Central memory CD8-positive, alpha-beta T cell (primary cell): ENCODE measurements around the gene TNFRSF18.

Experiments
- ATAC-seq: fragments of 150-1000 bp; cut with Tn5 transposase; replicated peaks from 2 replicates; pipeline ENCODE4 v1.10.0; 2022; ENCODE audit warnings: mild to moderate bottlenecking, moderate FRiP score, moderate number of reproducible peaks; ENCODE audit not compliant: poor library complexity, severe bottlenecking; ENCODE audit errors: extremely low read depth
- DNase-seq, 2 donors: peaks; one replicate each; pipeline ENCODE4 v3.0.0; 2021; ENCODE audit warnings: low spot score in 2 of 2
- H3K27ac Mint-ChIP-seq: one replicate; pipeline ENCODE4 v1.8.0; 2022; ENCODE audit warnings: low read depth, mild to moderate bottlenecking, moderate library complexity, mixed read lengths
- H3K27me3 Mint-ChIP-seq: one replicate; pipeline ENCODE4 v1.8.0; 2022; ENCODE audit warnings: mixed read lengths
- H3K36me3 Mint-ChIP-seq: one replicate; pipeline ENCODE4 v1.8.0; 2022; ENCODE audit warnings: mild to moderate bottlenecking, moderate library complexity, mixed read lengths; ENCODE audit not compliant: insufficient read depth
- H3K4me1 Mint-ChIP-seq: one replicate; pipeline ENCODE4 v1.8.0; 2022; ENCODE audit warnings: mixed read lengths
- H3K4me3 Mint-ChIP-seq: one replicate; pipeline ENCODE4 v1.8.0; 2022; ENCODE audit warnings: mild to moderate bottlenecking, moderate library complexity, mixed read lengths
- H3K9me3 Mint-ChIP-seq: one replicate; pipeline ENCODE4 v1.8.0; 2022; ENCODE audit warnings: mixed read lengths

TNFRSF18 gene

DNA sequence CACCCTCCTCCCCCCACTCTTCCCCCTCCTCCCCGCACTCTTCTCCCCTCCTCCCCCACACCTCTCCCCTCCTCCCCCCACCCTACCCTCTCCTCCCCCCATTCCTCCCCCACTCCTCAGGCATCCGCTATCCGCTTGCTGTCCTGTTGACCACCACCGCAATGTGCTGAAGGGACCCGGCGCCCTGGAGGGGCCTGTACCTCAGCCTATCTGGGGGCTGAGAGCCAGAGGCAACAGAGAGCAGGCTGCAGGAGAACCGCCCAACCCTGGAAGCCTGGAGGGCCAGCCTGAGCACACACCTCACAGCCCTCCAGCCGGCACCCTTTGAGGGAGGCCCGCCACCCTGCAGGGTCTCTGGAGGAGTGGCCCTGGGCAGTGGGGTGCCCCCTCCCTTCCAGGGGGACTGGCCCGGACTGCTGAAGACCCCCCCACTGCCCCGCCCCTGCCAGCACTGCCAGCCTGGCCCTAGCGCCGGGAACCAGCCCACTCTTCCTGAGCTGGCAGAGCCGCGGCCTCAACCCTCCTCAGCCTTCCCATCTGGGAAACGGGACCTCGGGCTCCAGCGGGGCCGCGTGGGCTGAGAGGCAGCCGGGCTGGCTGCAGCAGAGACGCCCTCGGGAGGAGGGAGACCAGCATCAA lies 38.9 kb upstream of the TNFRSF18 start:
- Mint-ChIP-seq H3K27ac (no peak overlapping the region), H3K4me1 (no peaks in the 10 kb centered on the region), H3K27me3 (no peaks in the 10 kb centered on the region), H3K36me3 (peaks cover 2% of the 10 kb centered on the region), H3K9me3 (no peaks in the 10 kb centered on the region), H3K4me3 (no peak overlapping the region)
- DNase-seq (no peak), ATAC-seq (no peak)

DNA sequence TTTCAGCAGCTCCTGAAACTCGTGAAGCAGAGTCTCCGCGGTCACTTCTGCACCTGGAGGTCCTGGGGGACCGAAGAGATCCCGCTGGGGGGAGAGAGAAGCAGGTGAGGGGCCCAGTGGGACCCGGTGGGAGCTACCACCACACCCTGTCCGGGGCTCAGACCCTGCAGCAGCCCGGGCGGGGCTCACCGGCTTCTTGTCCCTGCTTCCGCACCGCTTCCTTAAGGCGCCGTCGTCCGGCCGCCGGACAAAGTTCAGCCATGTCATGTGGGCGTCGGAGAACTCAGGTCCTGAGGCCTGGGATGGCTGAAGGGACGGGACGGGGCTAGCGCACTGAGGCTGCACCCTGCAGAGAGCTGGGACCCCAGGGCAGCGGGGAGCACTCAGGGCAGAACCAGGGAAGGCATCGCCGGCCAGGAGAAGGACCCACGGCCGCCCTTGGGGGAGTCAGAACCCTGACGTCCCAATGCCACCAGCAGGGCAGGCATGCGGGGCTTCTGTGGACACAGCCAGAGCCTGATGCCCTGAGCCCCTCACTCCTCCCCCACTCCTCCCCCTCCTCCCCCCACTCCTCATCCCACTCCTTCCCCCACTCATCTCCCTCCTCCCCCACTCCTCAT lies 37.9 kb upstream of the TNFRSF18 start:
- Mint-ChIP-seq H3K4me1 (no peaks in the 10 kb centered on the region), H3K27ac (peak overlapping the region; percentile 32), H3K9me3 (no peaks in the 10 kb centered on the region), H3K36me3 (peaks cover 2% of the 10 kb centered on the region), H3K4me3 (no peak overlapping the region), H3K27me3 (no peaks in the 10 kb centered on the region)
- DNase-seq = no peak
- no peak for ATAC-seq

DNA sequence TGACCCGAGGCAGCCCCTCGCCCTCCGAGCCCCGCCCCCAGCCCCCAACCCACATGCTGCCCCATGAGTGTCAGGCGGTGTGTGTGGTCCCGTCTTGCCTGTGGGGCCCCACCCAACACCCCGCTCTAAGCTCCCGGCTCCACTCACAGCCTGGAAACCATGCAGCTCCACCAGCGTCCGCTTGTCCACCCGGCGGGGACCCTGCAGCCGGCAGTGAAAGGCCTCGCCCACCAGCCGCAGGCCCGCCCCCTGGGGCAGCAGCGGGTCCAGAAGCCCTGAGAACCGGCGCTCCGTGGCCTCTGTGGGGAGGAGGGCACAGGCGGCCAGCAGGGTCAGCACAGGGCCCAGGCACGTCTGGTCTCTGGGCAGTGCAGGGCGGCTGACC lies 37.4 kb upstream of the TNFRSF18 start:
- ATAC-seq (no peak), DNase-seq (no peak)
- no peaks in the 10 kb centered on the region for H3K9me3 Mint-ChIP-seq
- no peak overlapping the region for H3K4me3 Mint-ChIP-seq
- no peaks in the 10 kb centered on the region for H3K4me1 Mint-ChIP-seq
- no peaks in the 10 kb centered on the region for H3K27me3 Mint-ChIP-seq
- peaks cover 2% of the 10 kb centered on the region for H3K36me3 Mint-ChIP-seq
- H3K27ac Mint-ChIP-seq = peak overlapping the region; percentile 32

DNA sequence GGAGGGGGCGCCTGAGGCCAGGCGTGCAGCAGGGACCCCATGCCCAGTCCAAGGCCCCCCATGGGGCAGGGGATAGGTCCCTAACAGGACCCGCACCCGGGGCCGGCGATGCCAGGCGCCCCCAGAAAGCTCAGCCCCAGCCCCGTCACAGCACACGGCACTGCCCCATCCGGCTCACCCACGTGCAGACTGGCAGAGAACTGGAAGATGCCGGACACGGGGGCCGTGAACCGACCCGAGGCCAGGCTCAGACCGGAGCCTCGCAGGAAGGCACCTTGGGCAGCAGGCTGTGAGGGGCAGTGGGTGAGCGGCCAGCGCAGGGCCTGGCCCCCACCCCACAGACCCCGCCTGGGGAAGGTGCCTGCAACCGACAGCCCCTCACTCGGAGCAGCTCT lies 36.9 kb upstream of the TNFRSF18 start:
- H3K36me3 Mint-ChIP-seq = peaks cover 2% of the 10 kb centered on the region
- H3K27ac Mint-ChIP-seq = no peak overlapping the region
- no peaks in the 10 kb centered on the region for H3K9me3 Mint-ChIP-seq
- H3K4me1 Mint-ChIP-seq = no peaks in the 10 kb centered on the region
- no peak for DNase-seq
- ATAC-seq = no peak
- no peak overlapping the region for H3K4me3 Mint-ChIP-seq
- no peaks in the 10 kb centered on the region for H3K27me3 Mint-ChIP-seq

DNA sequence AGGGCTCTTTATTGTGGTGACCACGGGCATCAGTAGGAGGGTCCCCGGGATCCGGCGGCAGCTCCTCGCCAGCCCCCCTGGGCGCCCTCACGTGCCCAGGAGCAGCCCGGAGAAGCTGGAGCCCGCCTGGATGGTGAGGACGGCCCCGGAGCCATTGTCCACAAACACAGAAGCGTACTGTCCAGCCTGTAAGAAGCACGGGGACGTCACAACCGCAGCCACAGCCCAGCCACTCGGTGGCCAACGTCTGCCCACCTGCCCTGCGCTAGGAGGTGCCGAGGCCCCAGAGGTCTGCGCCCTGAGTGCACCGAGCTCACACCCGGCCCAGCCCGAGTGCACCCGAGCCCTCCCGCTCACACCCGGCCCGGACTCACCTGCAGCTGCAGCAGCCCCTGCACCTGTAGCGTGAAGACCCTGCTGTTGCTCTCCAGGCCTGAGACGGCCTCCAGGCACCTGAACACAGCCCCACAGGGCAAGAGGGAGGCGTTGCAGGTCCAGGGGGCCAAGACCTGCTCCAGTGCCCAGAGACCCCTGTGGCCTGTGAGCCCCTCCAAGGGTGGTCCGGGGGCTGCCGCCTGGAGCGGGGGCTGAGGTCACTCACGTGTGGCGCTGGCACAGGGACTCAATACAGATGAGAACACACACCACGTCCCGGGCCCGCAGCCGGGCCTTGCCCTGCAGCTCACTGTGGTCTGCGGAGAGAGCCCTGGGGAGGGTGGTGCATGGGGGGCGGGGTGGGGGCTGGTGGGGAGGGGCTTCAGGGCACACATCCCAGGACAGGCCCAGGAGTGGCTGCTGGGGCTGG lies 36.3 kb upstream of the TNFRSF18 start:
- no peak for DNase-seq
- H3K27me3 Mint-ChIP-seq = no peaks in the 10 kb centered on the region
- no peak for ATAC-seq
- H3K36me3 Mint-ChIP-seq = peaks cover 2% of the 10 kb centered on the region
- no peaks in the 10 kb centered on the region for H3K4me1 Mint-ChIP-seq
- H3K9me3 Mint-ChIP-seq = no peaks in the 10 kb centered on the region
- H3K27ac Mint-ChIP-seq = no peak overlapping the region
- H3K4me3 Mint-ChIP-seq = no peak overlapping the region

DNA sequence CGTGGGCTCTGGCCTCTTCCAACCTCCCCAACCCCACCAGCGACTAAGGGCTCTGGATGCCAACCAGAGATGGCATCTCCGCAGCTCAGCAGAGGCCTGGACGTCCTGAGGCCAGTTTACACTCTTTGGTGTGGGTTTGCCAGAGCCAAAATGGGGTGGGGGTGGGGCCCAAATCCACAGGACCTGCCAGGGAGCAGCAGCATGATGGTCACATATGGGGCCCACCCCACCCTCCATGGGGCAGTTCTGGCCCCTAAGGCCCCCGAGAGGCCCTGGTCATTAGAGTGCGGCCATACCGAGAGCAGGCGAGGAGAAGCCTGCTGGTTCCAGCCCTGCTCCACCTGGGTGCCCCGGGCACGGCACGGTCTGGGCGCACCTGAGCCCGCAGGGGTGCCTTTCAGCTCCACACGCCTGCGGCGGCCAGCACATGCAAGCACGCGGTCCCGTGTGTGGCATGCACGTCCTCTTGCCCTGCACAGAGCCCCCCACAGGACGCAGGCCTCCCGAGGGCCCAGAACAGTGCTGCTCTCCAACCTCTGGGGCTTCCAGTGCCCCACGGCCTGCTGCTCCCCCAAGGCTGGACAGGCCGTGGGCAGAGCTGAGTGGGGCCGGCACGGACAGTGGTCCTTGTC lies 35.3 kb upstream of the TNFRSF18 start:
- Mint-ChIP-seq H3K36me3 (no peaks in the 10 kb centered on the region), H3K9me3 (no peaks in the 10 kb centered on the region), H3K27me3 (no peaks in the 10 kb centered on the region), H3K4me3 (no peak overlapping the region), H3K27ac (no peak overlapping the region), H3K4me1 (no peaks in the 10 kb centered on the region)
- ATAC-seq (no peak), DNase-seq (no peak)

DNA sequence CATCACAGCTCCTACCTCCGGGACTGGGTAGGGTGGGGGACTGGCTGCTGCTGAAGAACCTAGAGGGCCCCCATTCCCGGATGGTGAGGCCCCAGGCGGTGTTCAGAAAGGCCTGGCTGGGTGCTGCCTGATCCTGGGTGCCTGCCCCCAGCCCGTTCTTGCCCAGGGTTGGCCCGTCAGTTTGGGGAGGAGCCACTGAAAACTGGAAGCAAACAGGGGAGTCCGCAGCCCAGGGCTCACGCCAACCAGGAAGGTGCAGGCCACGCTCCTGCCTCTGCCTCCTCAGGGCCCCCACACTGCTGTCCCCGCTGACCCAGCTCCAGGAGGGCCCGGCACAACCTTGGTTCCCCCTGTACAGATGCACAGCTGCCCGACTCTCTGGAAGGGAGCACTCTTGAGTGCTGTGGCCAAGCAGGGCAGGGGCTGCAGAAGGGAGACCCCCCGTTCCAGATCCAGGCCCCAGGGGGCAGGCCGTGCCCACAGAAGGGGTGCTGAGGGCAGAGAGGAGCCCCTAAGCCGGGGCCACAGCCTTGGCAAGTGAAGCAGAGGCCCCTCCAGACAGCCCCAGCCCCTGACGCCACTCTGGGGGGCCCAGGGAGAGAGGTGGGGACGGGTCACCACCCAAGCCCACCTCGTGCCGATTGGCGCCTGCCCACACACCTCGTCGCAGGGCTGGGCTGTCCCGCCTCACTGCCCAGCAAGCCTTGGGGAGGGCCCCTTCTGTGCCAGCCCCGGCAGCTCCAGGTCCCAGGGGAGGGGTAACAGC lies 34.6 kb upstream of the TNFRSF18 start:
- no peaks in the 10 kb centered on the region for H3K9me3 Mint-ChIP-seq
- no peaks in the 10 kb centered on the region for H3K27me3 Mint-ChIP-seq
- H3K27ac Mint-ChIP-seq = no peak overlapping the region
- DNase-seq (no peak), ATAC-seq (no peak)
- no peaks in the 10 kb centered on the region for H3K4me1 Mint-ChIP-seq
- H3K36me3 Mint-ChIP-seq = no peaks in the 10 kb centered on the region
- no peak overlapping the region for H3K4me3 Mint-ChIP-seq

DNA sequence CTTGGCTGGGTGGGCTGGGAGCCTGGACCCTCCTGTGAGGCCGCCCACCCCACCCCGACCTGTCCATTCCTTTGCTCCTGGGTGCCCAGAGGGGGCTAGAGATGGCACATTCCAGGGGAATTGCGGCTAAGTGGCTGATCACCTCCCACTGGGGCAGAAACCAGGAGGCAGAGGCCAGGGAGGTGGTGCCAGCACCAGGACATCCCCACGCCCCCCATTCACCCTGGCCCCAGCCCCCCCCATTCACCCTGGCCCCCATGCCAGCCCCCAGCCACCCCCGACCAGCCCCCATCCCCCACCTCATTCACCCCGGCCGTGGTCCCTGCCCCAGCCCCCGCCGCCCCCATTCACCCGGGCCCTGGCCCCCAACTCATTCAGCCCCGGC lies 33.9 kb upstream of the TNFRSF18 start:
- H3K27me3 Mint-ChIP-seq = no peaks in the 10 kb centered on the region
- no peak overlapping the region for H3K27ac Mint-ChIP-seq
- no peak overlapping the region for H3K4me3 Mint-ChIP-seq
- DNase-seq = no peak
- H3K4me1 Mint-ChIP-seq = no peaks in the 10 kb centered on the region
- no peaks in the 10 kb centered on the region for H3K36me3 Mint-ChIP-seq
- no peaks in the 10 kb centered on the region for H3K9me3 Mint-ChIP-seq
- no peak for ATAC-seq

DNA sequence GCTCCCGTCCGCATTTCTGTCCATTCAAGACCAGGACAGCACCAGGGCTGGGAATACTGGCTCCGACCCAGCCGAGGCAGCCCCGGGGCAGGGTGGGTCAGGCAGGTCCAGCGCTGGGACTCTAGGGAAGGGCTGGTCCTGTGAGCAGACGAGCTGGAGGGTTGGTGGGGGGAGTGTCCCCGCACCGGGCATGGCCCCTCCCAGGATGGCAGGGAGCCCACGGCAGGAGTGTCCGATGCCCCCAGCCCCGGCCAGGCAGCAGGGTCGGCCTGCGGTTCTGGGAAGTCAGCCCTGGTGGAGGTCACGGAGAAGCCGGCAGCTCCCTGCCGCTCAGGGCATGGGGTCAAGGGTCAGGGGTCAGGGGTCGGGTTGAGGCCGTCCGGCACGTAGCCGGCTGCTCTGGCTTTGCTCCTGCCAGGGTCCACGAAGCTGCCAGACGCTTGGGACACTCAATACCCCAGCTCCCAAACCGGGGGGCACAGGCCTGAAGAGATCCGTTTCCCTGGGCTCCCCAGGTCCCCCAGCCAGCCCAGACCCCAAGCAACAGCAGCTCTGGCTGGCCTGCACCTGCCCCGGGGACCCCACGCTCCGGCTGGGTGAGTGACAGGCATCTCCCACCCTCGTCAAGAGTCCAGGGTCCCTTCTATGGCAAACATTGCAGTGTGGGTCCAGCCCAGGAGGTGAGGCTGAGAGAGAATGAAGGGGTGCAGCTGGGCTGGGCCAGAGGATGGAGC lies 33.4 kb upstream of the TNFRSF18 start:
- Mint-ChIP-seq H3K4me1 (no peaks in the 10 kb centered on the region), H3K27ac (no peak overlapping the region), H3K27me3 (no peaks in the 10 kb centered on the region), H3K4me3 (no peak overlapping the region), H3K36me3 (no peaks in the 10 kb centered on the region), H3K9me3 (no peaks in the 10 kb centered on the region)
- no peak for ATAC-seq
- DNase-seq = no peak

DNA sequence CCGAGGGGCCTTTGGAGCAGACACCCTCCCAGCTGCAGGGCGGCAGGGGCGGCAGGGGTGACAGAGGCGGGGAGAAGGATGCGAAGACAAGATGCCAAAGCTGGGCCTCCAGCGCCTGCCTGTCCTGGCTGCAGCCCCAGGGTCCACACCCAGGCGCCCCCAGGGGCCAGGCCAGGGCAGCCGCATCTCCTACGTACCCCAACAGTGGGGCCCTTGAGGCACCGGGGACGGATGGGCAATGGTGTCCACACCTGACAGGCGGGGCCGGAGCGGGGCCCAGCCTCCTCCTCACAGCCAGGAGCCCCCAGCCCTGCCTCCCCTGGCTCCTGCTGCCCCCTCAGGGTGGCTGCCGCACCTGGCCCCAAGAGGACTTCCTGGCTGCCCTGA lies 32.8 kb upstream of the TNFRSF18 start:
- Mint-ChIP-seq H3K4me3 (no peak overlapping the region), H3K36me3 (no peaks in the 10 kb centered on the region), H3K4me1 (peaks cover 5% of the 10 kb centered on the region), H3K27me3 (no peaks in the 10 kb centered on the region), H3K9me3 (no peaks in the 10 kb centered on the region), H3K27ac (no peak overlapping the region)
- DNase-seq = no peak
- ATAC-seq = no peak

DNA sequence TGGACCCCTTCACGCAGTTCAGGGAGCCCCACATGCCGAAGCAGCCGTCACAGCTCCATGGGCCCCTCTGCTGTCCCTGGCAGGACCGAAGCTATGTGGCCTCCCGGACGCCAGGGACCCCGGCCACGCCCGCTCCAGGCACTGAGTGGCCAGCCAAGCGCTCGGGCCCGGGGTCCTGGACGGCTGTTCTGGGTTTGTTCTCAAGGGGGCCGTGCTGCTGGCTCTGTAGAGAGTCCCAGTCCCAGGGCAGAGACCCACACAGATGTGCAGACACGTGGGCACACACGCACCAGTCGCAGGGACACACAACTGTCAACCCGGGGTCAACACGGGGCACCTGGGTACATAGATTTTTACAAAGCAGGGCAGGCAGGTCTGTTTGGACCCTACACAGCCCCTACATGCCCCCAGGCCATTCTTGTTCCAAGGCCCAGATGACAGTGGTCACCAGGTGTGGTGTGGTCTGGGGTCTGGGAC lies 32.3 kb upstream of the TNFRSF18 start:
- H3K36me3 Mint-ChIP-seq = no peaks in the 10 kb centered on the region

More for the DNA sequence above, 32.3 kb upstream of the TNFRSF18 start:
- ATAC-seq (no peak), DNase-seq (no peak)
- no peak overlapping the region for H3K4me3 Mint-ChIP-seq
- H3K9me3 Mint-ChIP-seq = no peaks in the 10 kb centered on the region
- H3K4me1 Mint-ChIP-seq = peaks cover 10% of the 10 kb centered on the region
- no peaks in the 10 kb centered on the region for H3K27me3 Mint-ChIP-seq
- H3K27ac Mint-ChIP-seq = no peak overlapping the region
